Neural cell (in vitro differentiated cells): ENCODE results near the gene STARD4. TPM values are rescaled to one million over a fixed set of nuclear protein-coding genes. Genes with fewer than 3 reads are reported as not detected.

Experiments used
- H2AFZ ChIP-seq: fragments of 200-600, 300-800 bp; sonication (generic), shearing (Covaris generic); 2 replicates; pipeline ENCODE4 v1.6.0; 2014; ENCODE audit warnings: low read depth, mild to moderate bottlenecking, antibody characterized with exemption, low read length, moderate library complexity
- H3F3A ChIP-seq: fragments of 200-600 bp; shearing (Covaris generic); 2 replicates; pipeline ENCODE4 v1.6.1; 2016; ENCODE audit warnings: mild to moderate bottlenecking, moderate library complexity, mixed read lengths, antibody characterized with exemption, low read length; ENCODE audit not compliant: insufficient read depth, poor library complexity, severe bottlenecking
- H3K27ac ChIP-seq: fragments of 200-600, 300-800 bp; sonication (generic), shearing (Covaris generic); 2 replicates; pipeline ENCODE4 v1.5.1; 2014; ENCODE audit warnings: mild to moderate bottlenecking, low read length, moderate library complexity
- H3K27me3 ChIP-seq: fragments of 300-800, 200-600 bp; sonication (generic), shearing (Covaris generic); 2 replicates; pipeline ENCODE4 v1.6.0; 2014; ENCODE audit warnings: mild to moderate bottlenecking, low read depth, low read length, moderate library complexity; ENCODE audit not compliant: insufficient read depth
- H3K36me3 ChIP-seq: fragments of 300-800, 200-600 bp; sonication (generic), shearing (Covaris generic); 2 replicates; pipeline ENCODE4 v1.5.1; 2014; ENCODE audit warnings: mild to moderate bottlenecking, antibody characterized with exemption, low read length, moderate library complexity; ENCODE audit not compliant: insufficient read depth
- H3K4me2 ChIP-seq: fragments of 300-800, 200-600 bp; sonication (generic), shearing (Covaris generic); 2 replicates; pipeline ENCODE4 v1.6.0; 2014; ENCODE audit warnings: mild to moderate bottlenecking, low read length
- H3K4me3 ChIP-seq: fragments of 300-800, 200-600 bp; sonication (generic), shearing (Covaris generic); 2 replicates; pipeline ENCODE4 v1.5.1; 2014; ENCODE audit warnings: mild to moderate bottlenecking, low read length, moderate library complexity
- H3K79me2 ChIP-seq: fragments of 200-600 bp; shearing (Covaris generic); replicated peaks from 2 replicates; pipeline ENCODE4 v1.6.0; 2014; ENCODE audit warnings: mild to moderate bottlenecking, low read length, moderate library complexity; ENCODE audit not compliant: insufficient read depth
- H3K9ac ChIP-seq: fragments of 300-800, 200-600 bp; sonication (generic), shearing (Covaris generic); 2 replicates; pipeline ENCODE4 v1.6.1; 2016; ENCODE audit warnings: mild to moderate bottlenecking, low read length, mixed read lengths
- H3K9me2 ChIP-seq: fragments of 200-600 bp; shearing (Covaris generic); 2 replicates; pipeline ENCODE4 v1.6.1; 2016; ENCODE audit warnings: mild to moderate bottlenecking, low read length, mixed read lengths; ENCODE audit not compliant: insufficient read depth
- H3K9me3 ChIP-seq: fragments of 200-600, 300-800 bp; sonication (generic), shearing (Covaris generic); 2 replicates; pipeline ENCODE4 v1.6.1; 2016; ENCODE audit warnings: mild to moderate bottlenecking, mixed run types, low read length, moderate library complexity, mixed read lengths
- H4K20me1 ChIP-seq: fragments of 200-600 bp; shearing (Covaris generic); 2 replicates; pipeline ENCODE4 v1.6.1; 2016; ENCODE audit warnings: mild to moderate bottlenecking, mixed run types; ENCODE audit not compliant: insufficient read depth
- EP300 ChIP-seq: fragments of 450-650 bp; conservative IDR thresholded peaks from 2 replicates; pipeline ENCODE4 v1.6.1; 2014; ENCODE audit warnings: antibody characterized with exemption, mild to moderate bottlenecking, moderate library complexity; ENCODE audit not compliant: poor library complexity, severe bottlenecking
- EZH2 ChIP-seq: fragments of 200-600, 300-800 bp; shearing (Covaris generic), sonication (generic); IDR thresholded peaks from 2 replicates; pipeline ENCODE4 v1.6.1; 2014; ENCODE audit warnings: antibody characterized with exemption, low read length, borderline replicate concordance, mild to moderate bottlenecking; ENCODE audit not compliant: insufficient read depth, poor library complexity, severe bottlenecking
- MXI1 ChIP-seq: fragments of 450-650 bp; conservative IDR thresholded peaks from 2 replicates; pipeline ENCODE4 v1.6.1; 2014; ENCODE audit warnings: antibody characterized with exemption, mild to moderate bottlenecking; ENCODE audit not compliant: poor library complexity, severe bottlenecking
- POLR2AphosphoS5 ChIP-seq: IDR thresholded peaks from 2 replicates; pipeline ENCODE4 v1.6.1; 2012
- RAD21 ChIP-seq: fragments of 450-650 bp; conservative IDR thresholded peaks from 2 replicates; pipeline ENCODE4 v1.6.1; 2014; ENCODE audit warnings: antibody characterized with exemption, mild to moderate bottlenecking, moderate library complexity
- SMC3 ChIP-seq: fragments of 450-650 bp; conservative IDR thresholded peaks from 2 replicates; pipeline ENCODE4 v1.6.1; 2014; ENCODE audit warnings: antibody characterized with exemption, mild to moderate bottlenecking, moderate library complexity; ENCODE audit not compliant: poor library complexity
- TAF1 ChIP-seq: IDR thresholded peaks from 2 replicates; pipeline ENCODE4 v1.6.1; 2012; ENCODE audit warnings: low read depth
- polyA plus RNA-seq: library from polyadenylated mRNA; depleted of rRNA; stranded (reverse); fragments of >200 nt; gene quantifications from 2 replicates; pipeline ENCODE4 v1.2.3, GENCODE V29; 2014
- TF ChIP-seq, protein P1 (sequence below): fragments of 450-650 bp; IDR thresholded peaks from 2 replicates; pipeline ENCODE4 v1.5.1; 2014; ENCODE audit warnings: antibody characterized with exemption, mild to moderate bottlenecking, moderate library complexity; ENCODE audit not compliant: poor library complexity, severe bottlenecking
- TF ChIP-seq, protein P2 (sequence below): IDR thresholded peaks from 2 replicates; pipeline ENCODE4 v1.6.1; 2012; ENCODE audit warnings: borderline replicate concordance

The STARD4 gene
- polyA plus RNA-seq, 1 donor from 2014 or later, result 62.6 TPM

DNA sequence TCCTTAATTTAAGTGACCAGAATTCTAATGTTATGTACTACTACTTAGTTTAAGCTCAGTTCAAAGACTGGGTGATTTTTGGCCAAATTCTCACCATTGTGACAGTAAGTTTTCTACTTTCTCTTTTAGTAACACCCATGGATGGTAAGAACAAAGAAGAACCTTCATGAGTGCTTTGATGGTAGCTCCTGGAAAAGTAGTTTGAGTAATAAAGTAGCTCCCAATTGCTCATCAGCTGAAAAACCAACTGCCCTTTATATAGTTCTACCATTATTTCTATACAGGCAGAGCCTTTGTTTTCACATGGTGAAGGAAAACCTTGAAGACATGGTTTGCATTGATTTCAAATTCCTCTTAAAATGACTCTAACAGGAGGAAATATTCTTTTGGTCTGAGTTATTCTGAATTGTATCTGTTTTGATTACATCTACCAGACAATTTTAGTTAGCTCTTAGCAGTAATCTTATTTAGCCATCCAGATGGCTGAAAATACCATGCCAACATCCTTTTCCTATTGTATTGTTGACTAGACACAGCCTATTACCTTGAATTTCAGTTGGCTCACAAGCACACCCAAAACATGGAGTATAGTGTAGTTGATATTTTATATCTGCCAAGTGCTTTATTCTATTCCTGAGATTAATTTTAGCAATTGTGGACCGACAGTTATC lies 23.7 kb upstream of the STARD4 start:
- Histone ChIP-seq H3K27me3 (no peaks in the 10 kb centered on the region), H3K27ac (no peak overlapping the region), H3K9me2 (no peaks in the 10 kb centered on the region), H3K79me2 (no peaks in the 10 kb centered on the region), H3K9me3 (no peaks in the 10 kb centered on the region), H3K4me2 (no peak overlapping the region), H3K9ac (no peak overlapping the region), H2AFZ (no peak overlapping the region), H3F3A (no peaks in the 10 kb centered on the region), H3K36me3 (no peaks in the 10 kb centered on the region), H3K4me3 (no peak overlapping the region), H4K20me1 (no peaks in the 10 kb centered on the region)
- TF ChIP-seq POLR2AphosphoS5, result no peak
- TF ChIP-seq SMC3, result no peak
- TF ChIP-seq RAD21, result no peak
- TF ChIP-seq, protein P1, sequence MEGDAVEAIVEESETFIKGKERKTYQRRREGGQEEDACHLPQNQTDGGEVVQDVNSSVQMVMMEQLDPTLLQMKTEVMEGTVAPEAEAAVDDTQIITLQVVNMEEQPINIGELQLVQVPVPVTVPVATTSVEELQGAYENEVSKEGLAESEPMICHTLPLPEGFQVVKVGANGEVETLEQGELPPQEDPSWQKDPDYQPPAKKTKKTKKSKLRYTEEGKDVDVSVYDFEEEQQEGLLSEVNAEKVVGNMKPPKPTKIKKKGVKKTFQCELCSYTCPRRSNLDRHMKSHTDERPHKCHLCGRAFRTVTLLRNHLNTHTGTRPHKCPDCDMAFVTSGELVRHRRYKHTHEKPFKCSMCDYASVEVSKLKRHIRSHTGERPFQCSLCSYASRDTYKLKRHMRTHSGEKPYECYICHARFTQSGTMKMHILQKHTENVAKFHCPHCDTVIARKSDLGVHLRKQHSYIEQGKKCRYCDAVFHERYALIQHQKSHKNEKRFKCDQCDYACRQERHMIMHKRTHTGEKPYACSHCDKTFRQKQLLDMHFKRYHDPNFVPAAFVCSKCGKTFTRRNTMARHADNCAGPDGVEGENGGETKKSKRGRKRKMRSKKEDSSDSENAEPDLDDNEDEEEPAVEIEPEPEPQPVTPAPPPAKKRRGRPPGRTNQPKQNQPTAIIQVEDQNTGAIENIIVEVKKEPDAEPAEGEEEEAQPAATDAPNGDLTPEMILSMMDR, result no peak
- TF ChIP-seq EZH2, result no peak
- no peak for TF ChIP-seq TAF1
- TF ChIP-seq MXI1, result no peak
- TF ChIP-seq, protein P2, sequence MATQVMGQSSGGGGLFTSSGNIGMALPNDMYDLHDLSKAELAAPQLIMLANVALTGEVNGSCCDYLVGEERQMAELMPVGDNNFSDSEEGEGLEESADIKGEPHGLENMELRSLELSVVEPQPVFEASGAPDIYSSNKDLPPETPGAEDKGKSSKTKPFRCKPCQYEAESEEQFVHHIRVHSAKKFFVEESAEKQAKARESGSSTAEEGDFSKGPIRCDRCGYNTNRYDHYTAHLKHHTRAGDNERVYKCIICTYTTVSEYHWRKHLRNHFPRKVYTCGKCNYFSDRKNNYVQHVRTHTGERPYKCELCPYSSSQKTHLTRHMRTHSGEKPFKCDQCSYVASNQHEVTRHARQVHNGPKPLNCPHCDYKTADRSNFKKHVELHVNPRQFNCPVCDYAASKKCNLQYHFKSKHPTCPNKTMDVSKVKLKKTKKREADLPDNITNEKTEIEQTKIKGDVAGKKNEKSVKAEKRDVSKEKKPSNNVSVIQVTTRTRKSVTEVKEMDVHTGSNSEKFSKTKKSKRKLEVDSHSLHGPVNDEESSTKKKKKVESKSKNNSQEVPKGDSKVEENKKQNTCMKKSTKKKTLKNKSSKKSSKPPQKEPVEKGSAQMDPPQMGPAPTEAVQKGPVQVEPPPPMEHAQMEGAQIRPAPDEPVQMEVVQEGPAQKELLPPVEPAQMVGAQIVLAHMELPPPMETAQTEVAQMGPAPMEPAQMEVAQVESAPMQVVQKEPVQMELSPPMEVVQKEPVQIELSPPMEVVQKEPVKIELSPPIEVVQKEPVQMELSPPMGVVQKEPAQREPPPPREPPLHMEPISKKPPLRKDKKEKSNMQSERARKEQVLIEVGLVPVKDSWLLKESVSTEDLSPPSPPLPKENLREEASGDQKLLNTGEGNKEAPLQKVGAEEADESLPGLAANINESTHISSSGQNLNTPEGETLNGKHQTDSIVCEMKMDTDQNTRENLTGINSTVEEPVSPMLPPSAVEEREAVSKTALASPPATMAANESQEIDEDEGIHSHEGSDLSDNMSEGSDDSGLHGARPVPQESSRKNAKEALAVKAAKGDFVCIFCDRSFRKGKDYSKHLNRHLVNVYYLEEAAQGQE, result no peak
- no peak for TF ChIP-seq EP300

DNA sequence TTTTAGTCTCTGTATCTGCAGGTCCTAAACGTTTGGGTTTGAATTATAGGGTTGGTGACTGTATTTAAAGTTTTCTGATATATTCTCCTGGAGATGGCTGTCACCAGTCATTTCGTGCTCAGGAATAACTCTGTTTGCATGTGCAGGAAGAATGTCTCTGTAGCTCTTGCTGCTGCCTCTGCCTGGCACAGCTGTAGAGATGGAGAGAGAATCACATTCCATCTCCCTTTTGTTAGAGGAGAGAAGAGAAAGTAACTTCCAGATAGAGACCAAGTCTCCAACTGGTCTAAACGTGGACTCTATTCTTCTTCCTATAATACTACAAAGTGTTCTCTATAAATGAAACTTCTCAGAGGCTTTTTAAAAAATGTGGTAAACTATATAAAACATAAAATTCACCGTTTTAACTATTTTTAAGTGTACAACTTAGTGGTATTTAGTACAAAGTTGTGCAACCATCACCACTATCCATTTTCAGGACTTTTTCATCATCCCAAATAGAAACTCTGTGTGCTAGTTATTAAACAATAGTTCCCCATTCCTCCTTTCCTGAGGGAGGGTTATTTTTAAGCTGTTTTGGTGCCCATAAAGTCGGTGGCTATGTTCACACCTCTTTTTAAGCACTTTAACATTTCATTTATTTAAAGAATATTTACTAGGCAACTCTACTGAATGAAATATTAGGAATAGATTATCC lies 20.7 kb upstream of the STARD4 start:
- no peaks in the 10 kb centered on the region for H3F3A ChIP-seq
- H3K79me2 ChIP-seq, result no peaks in the 10 kb centered on the region
- no peaks in the 10 kb centered on the region for H4K20me1 ChIP-seq
- H3K27me3 ChIP-seq, result no peaks in the 10 kb centered on the region
- no peaks in the 10 kb centered on the region for H3K9me2 ChIP-seq
- no peak overlapping the region for H3K27ac ChIP-seq
- no peaks in the 10 kb centered on the region for H3K9me3 ChIP-seq
- no peak overlapping the region for H3K9ac ChIP-seq
- H2AFZ ChIP-seq, result no peak overlapping the region
- no peaks in the 10 kb centered on the region for H3K36me3 ChIP-seq
- TF ChIP-seq, protein P2, result no peak
- TF ChIP-seq, protein P1, result no peak
- H3K4me2 ChIP-seq, result no peak overlapping the region
- no peak overlapping the region for H3K4me3 ChIP-seq
